ENCODE data around the gene UPF1.

- TF ChIP-seq CTCF (IDR thresholded peaks at IDR 0.05; ENCODE audit: insufficient read depth, low read length) (no peak), SPI1 (IDR thresholded peaks at IDR 0.05; ENCODE audit: borderline replicate concordance, low read depth) (no peak), POLR2AphosphoS5 (IDR thresholded peaks at IDR 0.05; ENCODE audit: low read depth) (no peak)
These were observed 29.0 kb downstream of the UPF1 start for GRCh38 chr19:18860725-18861124.

Data from HL-60 (cell line).